Amniotic epithelial cell (primary cell): ENCODE results near the gene NEAT1.
"Not testable (repeated sequence)": the region's sequence is repeated elsewhere in the genome, so short reads cannot be mapped to it uniquely, and the experiment has no call there.

Experiments used
- DNase-seq: peaks from one replicate; pipeline ENCODE4 v3.0.0-alpha.2; 2010; ENCODE audit warnings: low read depth

The NEAT1 gene

GRCh38 chr11:65410936-65411680, 11.5 kb upstream of the NEAT1 start:
- no peak for DNase-seq

- no peak for DNase-seq
Observed at GRCh38 chr11:65411681-65412070, 10.9 kb upstream of the NEAT1 start.

GRCh38 chr11:65412271-65413076, 10.1 kb upstream of the NEAT1 start:
- DNase-seq = no peak

GRCh38 chr11:65413077-65413664, 9.4 kb upstream of the NEAT1 start:
- not testable (repeated sequence) for DNase-seq

- no peak for DNase-seq
Observed at GRCh38 chr11:65414776-65415498, 7.7 kb upstream of the NEAT1 start.

- DNase-seq = no peak
Observed at GRCh38 chr11:65415499-65416340, 6.9 kb upstream of the NEAT1 start.

GRCh38 chr11:65416341-65416824, 6.2 kb upstream of the NEAT1 start:
- peak; percentile 60 for DNase-seq

GRCh38 chr11:65416841-65417701, 5.5 kb upstream of the NEAT1 start:
- peak; percentile 20 for DNase-seq

- peak; percentile 34 for DNase-seq
Observed at GRCh38 chr11:65417702-65418430, 4.7 kb upstream of the NEAT1 start.

GRCh38 chr11:65418431-65418680, 4.2 kb upstream of the NEAT1 start:
- no peak for DNase-seq

GRCh38 chr11:65418681-65419459, 3.7 kb upstream of the NEAT1 start:
- DNase-seq = peak; percentile 98

GRCh38 chr11:65419460-65419771, 3.2 kb upstream of the NEAT1 start:
- no peak for DNase-seq

- peak; percentile 98 for DNase-seq
Observed at GRCh38 chr11:65419772-65420481, 2.7 kb upstream of the NEAT1 start.

- DNase-seq = no peak
Observed at GRCh38 chr11:65420506-65420905, 2.1 kb upstream of the NEAT1 start.

- peak; percentile 100 for DNase-seq
Observed at GRCh38 chr11:65420979-65421793, 1.4 kb upstream of the NEAT1 start.

GRCh38 chr11:65421794-65422632, 585 bp upstream of the NEAT1 start:
- peak; percentile 96 for DNase-seq
